Measurements from ENCODE around the gene TP53BP2.

TP53BP2 gene

DNA sequence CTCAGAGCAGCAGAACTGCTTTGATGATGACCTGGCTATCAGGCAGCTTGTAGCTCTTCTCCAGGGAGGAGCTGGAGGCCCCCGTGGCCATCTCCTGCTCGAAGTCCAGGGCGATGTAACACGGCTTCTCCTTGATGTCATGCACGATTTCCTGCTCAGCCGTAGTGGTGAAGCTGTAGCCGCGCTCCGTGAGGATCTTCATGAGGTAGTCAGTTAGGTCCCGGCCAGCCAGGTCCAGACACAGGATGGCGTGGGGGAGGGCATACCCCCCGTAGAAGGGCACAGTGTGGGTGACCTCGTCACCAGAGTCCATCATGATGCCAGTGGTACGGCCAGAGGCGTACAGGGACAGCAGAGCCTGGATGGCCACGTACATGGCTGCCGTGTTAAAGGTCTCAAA, 18.3 kb upstream of the TP53BP2 start:
- Histone ChIP-seq H3K27me3 (ENCODE audit: insufficient read depth, low read length, poor library complexity, severe bottlenecking) (no peaks in the 10 kb centered on the region), H3K79me2 (ENCODE audit: insufficient read depth, low read length) (no peaks in the 10 kb centered on the region), H4K20me1 (ENCODE audit: insufficient read depth, low read length, poor library complexity, severe bottlenecking) (no peaks in the 10 kb centered on the region), H3K9ac (ENCODE audit: low read depth, low read length, poor library complexity, severe bottlenecking) (no peak overlapping the region), H3K9me3 (ENCODE audit: insufficient read depth, low read depth, low read length) (no peaks in the 10 kb centered on the region), H3K4me1 (ENCODE audit: insufficient read depth, low read length, poor library complexity, severe bottlenecking) (no peaks in the 10 kb centered on the region), H3F3A (ENCODE audit: low read depth) (no peaks in the 10 kb centered on the region), H3K36me3 (ENCODE audit: insufficient read depth, low read length) (no peaks in the 10 kb centered on the region), H3K4me3 (ENCODE audit: low read length, poor library complexity, severe bottlenecking) (no peak overlapping the region), H3K4me2 (ENCODE audit: low read depth, low read length, poor library complexity, severe bottlenecking) (no peak overlapping the region), H3K9me2 (replicated peaks; ENCODE audit: low read depth, low read length) (no peaks in the 10 kb centered on the region), H2AFZ (ENCODE audit: low read length) (no peak overlapping the region)
- no peak for TF ChIP-seq EZH2phosphoT487 (IDR thresholded peaks at IDR 0.05; ENCODE audit: borderline replicate concordance)
- no peak for TF ChIP-seq CTCF (conservative IDR thresholded peaks at IDR 0.05; ENCODE audit: low read length)

GRCh38 chr1:223861904-223862303, 16.2 kb upstream of the TP53BP2 start:
- no peak for TF ChIP-seq EZH2phosphoT487 (IDR thresholded peaks at IDR 0.05; ENCODE audit: borderline replicate concordance)
- TF ChIP-seq CTCF (conservative IDR thresholded peaks at IDR 0.05; ENCODE audit: low read length) = no peak
- H3K36me3 ChIP-seq (ENCODE audit: insufficient read depth, low read length) = no peaks in the 10 kb centered on the region
- no peaks in the 10 kb centered on the region for H4K20me1 ChIP-seq (ENCODE audit: insufficient read depth, low read length, poor library complexity, severe bottlenecking)
- no peak overlapping the region for H3K4me2 ChIP-seq (ENCODE audit: low read depth, low read length, poor library complexity, severe bottlenecking)
- no peaks in the 10 kb centered on the region for H3K27me3 ChIP-seq (ENCODE audit: insufficient read depth, low read length, poor library complexity, severe bottlenecking)
- no peaks in the 10 kb centered on the region for H3F3A ChIP-seq (ENCODE audit: low read depth)
- no peaks in the 10 kb centered on the region for H3K79me2 ChIP-seq (ENCODE audit: insufficient read depth, low read length)
- no peak overlapping the region for H3K9ac ChIP-seq (ENCODE audit: low read depth, low read length, poor library complexity, severe bottlenecking)
- no peaks in the 10 kb centered on the region for H3K9me3 ChIP-seq (ENCODE audit: insufficient read depth, low read depth, low read length)
- H3K4me3 ChIP-seq (ENCODE audit: low read length, poor library complexity, severe bottlenecking) = no peak overlapping the region
- H3K4me1 ChIP-seq (ENCODE audit: insufficient read depth, low read length, poor library complexity, severe bottlenecking) = no peaks in the 10 kb centered on the region
- no peaks in the 10 kb centered on the region for H3K9me2 ChIP-seq (replicated peaks; ENCODE audit: low read depth, low read length)
- no peak overlapping the region for H2AFZ ChIP-seq (ENCODE audit: low read length)

DNA sequence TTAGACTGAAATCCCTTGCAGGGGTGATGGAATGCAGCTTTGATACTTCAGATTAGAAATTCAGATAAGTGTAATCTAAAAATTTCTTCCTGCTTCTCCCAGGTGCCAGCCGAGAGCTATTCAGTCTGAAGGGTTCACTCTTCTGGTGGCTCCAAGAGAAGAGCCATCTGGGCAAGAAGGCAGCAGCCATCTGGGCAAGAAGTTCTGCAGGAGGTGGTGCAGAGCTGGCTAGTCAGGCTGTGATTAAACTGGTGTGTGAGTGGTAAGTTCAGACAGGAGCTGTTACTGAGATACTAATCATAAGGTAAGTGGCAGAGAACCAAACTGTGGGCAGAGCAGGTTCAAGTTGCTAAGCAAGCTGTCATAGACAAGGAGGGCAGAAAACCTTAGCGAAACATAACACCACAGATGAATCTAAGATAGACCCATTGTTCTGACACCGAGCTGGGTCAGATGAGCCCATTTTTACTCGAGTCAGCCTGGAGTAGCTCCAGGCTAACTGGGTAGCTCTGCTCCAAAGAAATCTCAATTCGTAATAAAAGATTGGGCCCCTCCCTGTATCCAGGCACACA, 14.4 kb upstream of the TP53BP2 start:
- no peaks in the 10 kb centered on the region for H3K9me2 ChIP-seq (replicated peaks; ENCODE audit: low read depth, low read length)
- no peaks in the 10 kb centered on the region for H3K79me2 ChIP-seq (ENCODE audit: insufficient read depth, low read length)
- H3K36me3 ChIP-seq (ENCODE audit: insufficient read depth, low read length) = no peaks in the 10 kb centered on the region
- no peak overlapping the region for H2AFZ ChIP-seq (ENCODE audit: low read length)
- H3F3A ChIP-seq (ENCODE audit: low read depth) = no peaks in the 10 kb centered on the region
- H3K27me3 ChIP-seq (ENCODE audit: insufficient read depth, low read length, poor library complexity, severe bottlenecking) = no peaks in the 10 kb centered on the region
- H3K4me2 ChIP-seq (ENCODE audit: low read depth, low read length, poor library complexity, severe bottlenecking) = no peak overlapping the region
- no peak overlapping the region for H3K9ac ChIP-seq (ENCODE audit: low read depth, low read length, poor library complexity, severe bottlenecking)
- H3K4me3 ChIP-seq (ENCODE audit: low read length, poor library complexity, severe bottlenecking) = no peak overlapping the region
- no peaks in the 10 kb centered on the region for H4K20me1 ChIP-seq (ENCODE audit: insufficient read depth, low read length, poor library complexity, severe bottlenecking)
- TF ChIP-seq CTCF (conservative IDR thresholded peaks at IDR 0.05; ENCODE audit: low read length) (no peak), EZH2phosphoT487 (IDR thresholded peaks at IDR 0.05; ENCODE audit: borderline replicate concordance) (no peak)
- H3K9me3 ChIP-seq (ENCODE audit: insufficient read depth, low read depth, low read length) = no peaks in the 10 kb centered on the region
- no peaks in the 10 kb centered on the region for H3K4me1 ChIP-seq (ENCODE audit: insufficient read depth, low read length, poor library complexity, severe bottlenecking)
